K562 (cell line): ENCODE results near the gene PAQR4. TPM values are rescaled to one million over a fixed set of nuclear protein-coding genes. Genes with fewer than 3 reads are reported as not detected.

ENCODE experiments used
- CCNT2 ChIP-seq: IDR thresholded peaks from 2 replicates; pipeline ENCODE4 v1.6.1; 2011; ENCODE audit warnings: borderline replicate concordance, low read depth, mild to moderate bottlenecking, moderate library complexity, mixed read lengths, low read length; ENCODE audit not compliant: insufficient read length; ENCODE audit errors: extremely low read depth
- DNMT1 ChIP-seq: fragments of 450-650 bp; IDR thresholded peaks from 2 replicates; pipeline ENCODE4 v1.6.1; 2016; ENCODE audit warnings: antibody characterized with exemption, mild to moderate bottlenecking
- FOXK2 ChIP-seq, 2 experiments: fragments of 450-650 bp; IDR thresholded peaks in 1 of 2; conservative IDR thresholded peaks in 1 of 2; 2 replicates each; pipeline ENCODE4 v1.6.1; 2016; ENCODE audit warnings: low read depth in 2 of 2, mild to moderate bottlenecking in 1 of 2
- HDGF ChIP-seq: fragments of 450-650 bp; IDR thresholded peaks from 2 replicates; pipeline ENCODE4 v1.6.1; 2016
- HEY1 ChIP-seq: fragments of 250-450 bp; sonication (Bioruptor Pico); IDR thresholded peaks from 2 replicates; pipeline ENCODE4 v1.5.0; 2020; ENCODE audit warnings: mild to moderate bottlenecking, moderate library complexity, borderline replicate concordance
- JUN ChIP-seq, 2 experiments: sonication (generic) in 1 of 2; formaldehyde crosslinking in 1 of 2; IDR thresholded peaks; 2 replicates each; pipeline versions ENCODE4 v1.6.1 to v1.8.0; 2012 to 2022; ENCODE audit warnings: borderline replicate concordance in 2 of 2, mild to moderate bottlenecking in 2 of 2, improper control_type of control experiment in 1 of 2, low read depth in 1 of 2, low read length in 1 of 2, missing genetic modification reagents in 1 of 2
- MYBL2 ChIP-seq, 2 experiments: fragments of 450-650 bp in 1 of 2; sonication (generic) in 1 of 2; formaldehyde crosslinking in 1 of 2; IDR thresholded peaks; 2 replicates each; pipeline versions ENCODE4 v1.6.1 to v1.8.1; 2017 to 2022; ENCODE audit warnings: borderline replicate concordance in 1 of 2, inconsistent platforms in 1 of 2, low read depth in 1 of 2, mild to moderate bottlenecking in 1 of 2, missing genetic modification reagents in 1 of 2, moderate library complexity in 1 of 2
- OTX1 ChIP-seq: fragments of 450-650 bp; formaldehyde crosslinking; IDR thresholded peaks from 2 replicates; pipeline ENCODE4 v1.4.0; 2022; ENCODE audit warnings: mild to moderate bottlenecking
- PHTF2 ChIP-seq: fragments of 250-450 bp; sonication (Bioruptor Pico); IDR thresholded peaks from 2 replicates; pipeline ENCODE4 v1.5.0; 2021; ENCODE audit warnings: mild to moderate bottlenecking
- POLR2A ChIP-seq: fragments of 450-650 bp; conservative IDR thresholded peaks from 2 replicates; pipeline ENCODE4 v1.6.1; 2016
- PYGO2 ChIP-seq: fragments of 450-650 bp; IDR thresholded peaks from 2 replicates; pipeline ENCODE4 v1.6.1; 2016; ENCODE audit warnings: mild to moderate bottlenecking, missing genetic modification characterization, moderate library complexity, missing compliant biosample characterization
- TEAD2 ChIP-seq: fragments of 450-650 bp; IDR thresholded peaks from 2 replicates; pipeline ENCODE4 v1.6.1; 2016; ENCODE audit warnings: missing genetic modification characterization, control low read depth, missing compliant biosample characterization
- ZNF384 ChIP-seq: IDR thresholded peaks from 2 replicates; pipeline ENCODE4 v1.6.1; 2012; ENCODE audit warnings: low read depth, low read length, improper control_type of control experiment
- ZNF780A ChIP-seq: fragments of 250-450 bp; sonication (Bioruptor Pico); IDR thresholded peaks from 2 replicates; pipeline ENCODE4 v1.5.0; 2021; ENCODE audit warnings: mild to moderate bottlenecking
- polyA plus RNA-seq, 8 experiments: library from polyadenylated mRNA; depleted of rRNA in 4 of 8; stranded (reverse) in 5 of 8; unstranded in 3 of 8; fragments of >200 nt; fragmentation: Nextera tagmentation in 2 of 8; fragmentation: Illumina TruSeq in 1 of 8; extraction: Ambion mirVana in 2 of 8; extraction: Trizol in 1 of 8; gene quantifications; 2 replicates each; pipeline versions ENCODE4 v1.2.1 to v1.2.3, GENCODE V29; 2011 to 2014; ENCODE audit warnings: inconsistent platforms in 1 of 8, missing spikeins in 1 of 8
- total RNA-seq, 7 experiments: library from RNA; depleted of rRNA in 6 of 7; stranded (reverse); fragments of >200 nt in 6 of 7; fragmentation: Illumina TruSeq in 2 of 7; extraction: Trizol in 2 of 7; gene quantifications; 2 replicates each; pipeline versions ENCODE4 v1.2.1 to v1.2.3, GENCODE V29; 2011 to 2021; ENCODE audit warnings: low replicate concordance in 1 of 7
- TF ChIP-seq, protein P1 (sequence below): fragments of 250-450 bp; sonication (Bioruptor Pico); IDR thresholded peaks from 2 replicates; pipeline ENCODE4 v1.8.0; 2022; ENCODE audit warnings: moderate library complexity, mild to moderate bottlenecking, inconsistent platforms
- TF ChIP-seq, protein P2 (sequence below): sonication (generic); formaldehyde crosslinking; IDR thresholded peaks from 2 replicates; pipeline ENCODE4 v1.8.1; 2022; ENCODE audit warnings: missing genetic modification reagents
- TF ChIP-seq, protein P3 (sequence below), 2 experiments: fragments of 200-800 bp in 1 of 2; sonication (Bioruptor generic) in 1 of 2; sonication (generic) in 1 of 2; formaldehyde crosslinking in 1 of 2; IDR thresholded peaks in 1 of 2; conservative IDR thresholded peaks in 1 of 2; 2 replicates each; pipeline versions ENCODE4 v1.5.0 to v1.6.1; 2016 to 2020; ENCODE audit warnings: missing compliant biosample characterization in 1 of 2, missing genetic modification characterization in 1 of 2, missing genetic modification reagents in 1 of 2

PAQR4 gene
- total and polyA plus RNA-seq, 9 of the 15 experiments (the other 6 are each of a cell fraction or from before 2014, with no cell fraction given) = 0.62 to 40.4 (median 19.5) TPM

DNA sequence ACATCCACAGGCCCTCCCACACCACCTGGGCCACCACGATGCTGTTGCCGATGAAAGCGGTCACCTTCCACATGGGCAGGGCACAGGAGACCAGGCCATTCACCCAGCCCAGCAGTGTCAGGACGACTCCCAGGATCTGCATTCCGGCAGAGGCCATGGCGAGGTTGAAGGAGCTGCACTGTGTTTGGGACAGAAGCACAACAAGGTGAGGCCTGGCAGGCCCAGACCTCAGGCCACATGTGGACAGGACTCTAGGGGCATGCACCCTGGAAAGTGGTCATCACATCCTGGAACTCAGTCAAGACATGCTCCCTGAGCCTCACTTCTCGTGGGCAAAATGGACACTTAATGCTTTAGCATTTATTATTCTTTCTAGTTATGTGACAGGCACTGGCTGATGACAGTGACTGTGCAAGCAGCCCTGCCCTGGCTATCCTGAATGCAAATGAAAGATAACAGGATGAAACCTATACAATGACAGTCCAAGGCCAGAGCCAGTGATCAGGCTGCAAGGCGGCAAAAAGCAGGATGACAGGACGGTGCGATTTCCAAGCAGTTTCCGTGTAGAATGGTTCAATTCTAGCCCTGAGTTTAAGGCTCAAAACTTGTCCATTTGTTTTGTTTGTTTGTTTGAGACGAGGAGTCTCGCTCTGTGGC lies 46.8 kb downstream of the PAQR4 start (continued):
- TF ChIP-seq ZNF384 = no peak
- TF ChIP-seq DNMT1 = no peak
- no peak for TF ChIP-seq HEY1
- TF ChIP-seq FOXK2 (conservative IDR thresholded peaks at IDR 0.05 in 1 of 2, IDR thresholded peaks at IDR 0.05 in 1 of 2; ENCODE audit: low read depth in 2 of 2) = 0 out of 4 replicates have a peak, but pooled peaks of 1 of the 2 experiments have one; percentile 20
- no peak for TF ChIP-seq PHTF2
- TF ChIP-seq PYGO2 (tag) = no peak
- TF ChIP-seq ZNF780A (CRISPR knock-in tag) = no peak
- TF ChIP-seq HDGF = no peak
- no peak for TF ChIP-seq OTX1
- no peak for TF ChIP-seq MYBL2 (IDR thresholded peaks at IDR 0.05; ENCODE audit: low read depth)
- no peak for TF ChIP-seq MYBL2 (CRISPR knock-in tag; IDR thresholded peaks at IDR 0.05; ENCODE audit: borderline replicate concordance)
- no peak for TF ChIP-seq TEAD2 (tag)
- TF ChIP-seq, protein P1, sequence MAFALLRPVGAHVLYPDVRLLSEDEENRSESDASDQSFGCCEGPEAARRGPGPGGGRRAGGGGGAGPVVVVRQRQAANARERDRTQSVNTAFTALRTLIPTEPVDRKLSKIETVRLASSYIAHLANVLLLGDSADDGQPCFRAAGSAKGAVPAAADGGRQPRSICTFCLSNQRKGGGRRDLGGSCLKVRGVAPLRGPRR = no peak
- no peak for TF ChIP-seq JUN (IDR thresholded peaks at IDR 0.05; ENCODE audit: borderline replicate concordance, low read depth, low read length)
- no peak for TF ChIP-seq JUN (CRISPR knock-in tag; IDR thresholded peaks at IDR 0.05; ENCODE audit: borderline replicate concordance)
- TF ChIP-seq, protein P2, sequence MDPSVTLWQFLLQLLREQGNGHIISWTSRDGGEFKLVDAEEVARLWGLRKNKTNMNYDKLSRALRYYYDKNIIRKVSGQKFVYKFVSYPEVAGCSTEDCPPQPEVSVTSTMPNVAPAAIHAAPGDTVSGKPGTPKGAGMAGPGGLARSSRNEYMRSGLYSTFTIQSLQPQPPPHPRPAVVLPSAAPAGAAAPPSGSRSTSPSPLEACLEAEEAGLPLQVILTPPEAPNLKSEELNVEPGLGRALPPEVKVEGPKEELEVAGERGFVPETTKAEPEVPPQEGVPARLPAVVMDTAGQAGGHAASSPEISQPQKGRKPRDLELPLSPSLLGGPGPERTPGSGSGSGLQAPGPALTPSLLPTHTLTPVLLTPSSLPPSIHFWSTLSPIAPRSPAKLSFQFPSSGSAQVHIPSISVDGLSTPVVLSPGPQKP (CRISPR knock-in tag) = no peak
- no peak for TF ChIP-seq POLR2A
- no peak for TF ChIP-seq CCNT2
- TF ChIP-seq, protein P3, sequence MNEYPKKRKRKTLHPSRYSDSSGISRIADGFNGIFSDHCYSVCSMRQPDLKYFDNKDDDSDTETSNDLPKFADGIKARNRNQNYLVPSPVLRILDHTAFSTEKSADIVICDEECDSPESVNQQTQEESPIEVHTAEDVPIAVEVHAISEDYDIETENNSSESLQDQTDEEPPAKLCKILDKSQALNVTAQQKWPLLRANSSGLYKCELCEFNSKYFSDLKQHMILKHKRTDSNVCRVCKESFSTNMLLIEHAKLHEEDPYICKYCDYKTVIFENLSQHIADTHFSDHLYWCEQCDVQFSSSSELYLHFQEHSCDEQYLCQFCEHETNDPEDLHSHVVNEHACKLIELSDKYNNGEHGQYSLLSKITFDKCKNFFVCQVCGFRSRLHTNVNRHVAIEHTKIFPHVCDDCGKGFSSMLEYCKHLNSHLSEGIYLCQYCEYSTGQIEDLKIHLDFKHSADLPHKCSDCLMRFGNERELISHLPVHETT (CRISPR knock-in tag; conservative IDR thresholded peaks at IDR 0.05 in 1 of 2, IDR thresholded peaks at IDR 0.05 in 1 of 2) = no peak
